Gastrocnemius medialis (tissue), 4 donors: ENCODE results near the gene PPM1E.

Source experiments
- CTCF ChIP-seq, 5 experiments: fragments of 450-650 bp in 3 of 5; fragments of 200-600 bp in 2 of 5; sonication (generic) in 2 of 5; IDR thresholded peaks in 4 of 5; conservative IDR thresholded peaks in 1 of 5; 1 replicate in 4 of 5; 2 replicates in 1 of 5; pipeline ENCODE4 v1.5.1; 2016 to 2019; ENCODE audit warnings: antibody characterized with exemption in 5 of 5, mild to moderate bottlenecking in 3 of 5, moderate library complexity in 3 of 5
- POLR2A ChIP-seq, 2 donors: fragments of 450-650 bp; IDR thresholded peaks; one replicate each; pipeline ENCODE4 v1.6.1; 2017; ENCODE audit warnings: antibody characterized with exemption in 2 of 2, mild to moderate bottlenecking in 2 of 2, moderate library complexity in 2 of 2

- no peak for TF ChIP-seq CTCF (IDR thresholded peaks at IDR 0.05 in 4 of 5, conservative IDR thresholded peaks at IDR 0.05 in 1 of 5)
- TF ChIP-seq POLR2A (IDR thresholded peaks at IDR 0.05): no peak
Observed at GRCh38 chr17:58870747-58871146, 115.1 kb downstream of the PPM1E start.
